NCI-H2081 treated with DMSO at 0.1 percent for 48 hours (cell line): ENCODE measurements around the gene MRPL48.
"Not testable (repeated sequence)": the region's sequence is repeated elsewhere in the genome, so short reads cannot be mapped to it uniquely, and the experiment has no call there.

ENCODE experiments used
- DNase-seq: peaks from one replicate; lab custom pipeline; 2025; lab: John Stamatoyannopoulos, UW

The MRPL48 gene

GRCh38 chr11:73839123-73839457 lies 51.4 kb downstream of the MRPL48 start:
- no peak for DNase-seq

GRCh38 chr11:73851046-73851764 lies 63.5 kb downstream of the MRPL48 start:
- DNase-seq, result no peak

GRCh38 chr11:73852049-73852448 lies 64.4 kb downstream of the MRPL48 start:
- no peak for DNase-seq

- DNase-seq, result no peak
Observed at GRCh38 chr11:73854680-73855079, 67.0 kb downstream of the MRPL48 start.

DNA sequence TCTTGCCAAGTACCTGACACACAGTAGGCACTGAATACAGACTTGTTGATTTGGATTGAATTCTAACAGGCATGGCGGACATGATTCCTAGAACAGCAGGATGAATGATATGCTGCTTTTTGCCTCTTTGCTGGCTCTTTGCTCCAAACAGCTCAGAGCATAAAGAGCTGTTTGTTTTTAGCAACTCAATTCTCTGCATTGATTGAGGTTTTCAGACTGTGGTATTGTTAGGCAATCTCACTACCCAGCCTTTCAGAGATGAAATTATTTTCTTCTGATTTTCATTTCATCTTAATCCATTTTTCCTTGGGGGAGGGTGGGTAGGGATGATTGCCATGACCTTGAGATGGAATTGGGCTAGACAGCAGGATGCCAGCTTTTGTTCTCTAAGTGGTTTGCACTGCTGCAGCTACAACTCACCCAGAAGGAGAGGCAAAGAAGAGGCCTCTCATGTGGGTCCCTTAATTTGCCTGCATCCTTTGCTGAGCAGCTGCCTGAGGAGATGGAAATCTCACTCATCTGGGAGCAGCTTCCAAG lies 68.4 kb downstream of the MRPL48 start:
- no peak for DNase-seq

- DNase-seq, result no peak
Observed at GRCh38 chr11:73859671-73860070, 72.0 kb downstream of the MRPL48 start.

DNA sequence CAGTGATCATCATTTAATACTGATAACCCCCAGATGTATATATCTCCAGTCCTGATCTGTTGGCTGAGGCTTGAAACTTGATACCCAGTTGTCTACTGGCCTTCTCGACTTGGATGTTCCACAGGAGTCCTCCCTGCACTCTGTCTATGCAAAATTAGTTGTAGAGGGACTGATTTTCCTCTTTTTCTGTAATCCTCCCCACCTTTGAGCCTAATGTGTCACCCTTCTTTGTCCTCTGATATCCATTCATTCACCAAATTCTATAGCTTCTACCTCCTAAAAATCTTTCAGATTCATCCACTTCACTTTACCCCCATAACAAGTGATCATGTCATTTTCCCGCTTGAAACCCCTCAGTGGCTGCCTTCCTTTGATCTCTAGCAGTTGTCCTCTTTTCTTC lies 72.5 kb downstream of the MRPL48 start:
- DNase-seq, result no peak

DNA sequence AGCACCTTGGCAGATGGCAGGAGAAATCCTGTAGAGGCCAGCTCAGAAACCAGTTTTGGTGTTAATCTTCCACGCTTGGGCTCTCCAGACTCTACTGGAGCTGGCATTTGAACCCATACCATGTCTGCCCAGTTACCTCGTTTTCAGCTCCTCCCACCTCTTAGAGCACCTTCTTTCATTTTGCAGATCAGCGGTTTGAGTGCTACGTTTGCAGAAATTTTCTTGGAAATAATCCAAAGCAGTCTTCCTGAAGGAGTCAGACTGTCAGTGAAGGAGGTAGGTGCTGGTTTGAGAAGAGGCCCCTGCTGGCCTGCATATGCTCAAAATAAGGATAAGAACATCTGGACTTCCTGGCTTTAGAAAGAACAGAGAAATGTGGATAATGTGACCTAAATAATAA lies 75.3 kb downstream of the MRPL48 start:
- no peak for DNase-seq

DNA sequence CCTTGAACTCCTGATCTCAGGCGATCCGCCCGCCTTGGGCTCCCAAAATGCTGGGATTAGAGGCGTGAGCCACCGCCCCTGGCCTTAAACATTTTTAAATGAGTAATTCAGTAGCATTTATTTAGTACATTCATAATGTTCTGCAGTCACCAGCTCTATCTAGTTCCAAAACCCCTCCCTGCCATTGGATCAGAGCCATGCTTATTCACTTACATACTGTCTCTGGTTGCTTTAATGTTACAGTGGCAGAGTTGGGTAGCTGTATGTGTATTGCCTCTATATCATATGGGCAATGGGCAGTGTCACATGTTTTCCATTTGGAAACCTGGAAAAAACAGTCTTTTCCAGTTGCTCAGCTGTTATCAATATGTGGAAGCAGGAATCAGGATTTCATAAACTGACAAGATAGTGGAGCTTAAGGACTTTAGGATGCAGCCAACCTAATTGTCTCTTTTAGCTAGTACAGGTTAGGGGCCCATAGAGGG lies 78.5 kb downstream of the MRPL48 start:
- DNase-seq, result no peak

GRCh38 chr11:73866586-73866996 lies 78.9 kb downstream of the MRPL48 start:
- DNase-seq, result no peak

- no peak for DNase-seq
Observed at GRCh38 chr11:73869332-73869949, 81.8 kb downstream of the MRPL48 start.

DNA sequence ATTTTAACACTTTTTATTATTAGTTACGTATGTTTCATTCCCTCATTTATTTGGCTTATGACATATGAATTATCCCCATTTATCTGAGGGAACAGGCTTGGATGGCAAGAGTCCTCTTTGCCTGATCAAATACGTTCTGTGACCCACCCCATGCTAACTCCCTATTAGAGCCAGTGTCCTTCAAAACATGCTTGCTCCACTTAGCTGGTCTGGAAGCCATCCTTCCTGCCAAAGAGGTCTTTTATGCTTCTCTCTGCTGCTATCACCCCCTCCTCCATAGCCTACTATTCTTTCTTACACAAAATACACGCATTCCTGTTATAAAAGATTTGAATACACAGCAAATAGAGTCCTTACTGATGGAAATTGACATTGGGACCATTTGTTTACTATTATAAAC lies 82.6 kb downstream of the MRPL48 start:
- no peak for DNase-seq

DNA sequence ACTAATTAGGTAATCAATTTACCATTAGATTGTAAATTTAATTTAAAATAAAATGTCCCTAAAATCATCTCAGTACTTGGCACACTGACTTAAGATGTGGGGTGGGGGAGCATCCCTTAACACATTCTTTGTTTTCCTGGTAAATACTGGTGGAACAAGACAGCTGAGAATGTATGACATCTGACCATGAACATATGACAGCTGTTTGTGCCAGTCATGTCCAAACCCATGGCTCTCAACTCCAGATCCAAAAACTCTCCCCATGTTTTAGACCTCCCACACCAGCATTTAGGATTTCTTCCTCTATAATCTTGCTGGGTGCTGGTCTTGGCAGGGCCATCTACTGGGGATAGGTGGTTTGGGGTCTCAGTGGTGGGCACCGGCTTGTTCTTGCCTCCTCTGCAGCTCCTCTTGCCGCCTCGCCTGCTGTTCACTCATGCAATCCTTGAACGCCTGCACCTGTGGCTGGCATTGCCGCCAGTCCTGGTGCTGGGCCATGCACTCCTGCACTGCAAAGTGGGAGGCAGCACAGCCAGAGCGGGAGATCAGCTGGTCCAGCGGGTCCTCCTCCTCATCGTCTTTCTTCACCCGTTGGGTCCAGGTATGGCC lies 85.2 kb downstream of the MRPL48 start:
- DNase-seq, result no peak

DNA sequence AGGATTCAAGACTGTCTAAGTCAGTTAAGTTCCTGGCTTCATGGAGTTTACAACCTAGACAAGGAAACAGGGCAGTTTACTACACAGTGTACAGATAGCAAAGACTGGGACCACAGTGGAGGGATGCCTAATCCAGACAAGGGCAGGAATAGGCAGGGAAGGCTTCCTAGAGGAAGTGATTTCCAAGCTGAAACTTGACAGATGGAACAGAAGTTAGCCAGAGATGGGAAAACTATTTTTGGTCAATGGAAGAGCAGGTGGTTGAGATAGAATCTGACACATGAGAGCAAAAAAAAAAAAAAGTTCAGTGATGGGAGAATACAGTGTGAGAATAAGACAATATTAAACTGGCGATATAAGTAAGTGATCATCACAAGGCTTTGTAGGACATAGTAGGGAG lies 87.7 kb downstream of the MRPL48 start:
- no peak for DNase-seq

DNA sequence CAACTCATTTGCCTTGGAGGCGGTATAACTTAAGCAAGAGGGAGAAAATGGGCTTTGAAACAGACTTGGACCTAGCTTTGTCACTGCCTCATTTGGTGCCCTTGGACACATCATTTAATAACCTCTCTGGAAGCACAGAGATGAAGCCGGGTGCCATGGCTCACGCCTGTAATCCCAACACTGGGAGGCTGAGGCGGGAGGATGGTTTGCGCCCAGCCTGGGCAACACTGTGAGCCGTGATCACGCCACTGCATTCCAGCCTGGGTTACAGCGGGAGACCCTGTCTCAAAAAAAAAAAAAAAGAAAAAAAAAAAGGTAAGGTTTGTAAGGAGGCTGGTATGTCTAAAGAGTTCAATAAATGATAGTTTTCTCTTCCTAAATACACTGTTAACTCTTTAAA lies 88.2 kb downstream of the MRPL48 start:
- DNase-seq, result no peak

DNA sequence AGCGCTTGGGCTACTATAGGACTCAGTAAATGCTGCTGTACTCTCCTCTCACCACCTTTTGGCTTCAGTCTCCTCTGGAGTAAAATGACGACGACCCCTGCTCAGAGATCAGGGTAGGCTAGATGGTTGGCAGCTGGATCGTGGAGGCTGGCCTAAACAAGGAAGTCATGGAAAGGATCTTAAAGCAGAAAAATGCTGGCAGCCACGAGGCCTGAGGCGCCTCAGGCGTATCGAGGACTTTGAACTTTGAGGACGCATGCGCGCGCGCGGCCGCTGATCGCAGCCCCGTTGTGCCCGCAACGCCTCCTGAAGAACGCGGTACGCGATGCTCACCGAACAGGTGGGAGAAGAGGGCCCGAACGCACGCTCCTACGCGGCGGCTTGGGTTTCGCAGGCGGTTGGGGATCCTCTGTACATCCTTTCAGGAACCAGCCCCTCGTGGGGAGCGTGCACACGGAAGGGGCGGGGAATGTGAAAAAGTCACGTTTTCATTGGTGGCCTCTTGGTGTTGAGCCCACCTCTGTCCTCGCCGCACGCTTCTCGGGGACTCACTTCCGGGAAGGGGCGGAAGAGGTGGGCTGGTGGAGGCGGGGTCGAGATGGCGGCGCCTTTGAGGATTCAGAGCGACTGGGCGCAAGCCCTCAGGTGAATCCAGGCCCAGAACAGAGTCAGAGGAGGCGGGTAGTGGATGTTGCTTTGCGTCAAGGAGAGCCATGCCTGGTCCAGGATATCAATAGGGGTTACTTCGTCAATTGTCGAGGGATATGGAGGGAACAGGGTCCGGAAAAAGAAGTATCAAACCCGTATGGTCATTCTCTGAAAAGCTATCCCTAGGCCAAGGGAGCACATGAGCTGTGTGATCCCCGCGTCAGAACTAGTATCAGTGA lies 89.0 kb downstream of the MRPL48 start, which contains the start of the genes COA4 and PAAF1:
Gene COA4 (minus strand): TSS at position 423 of the 887 bp plus-strand sequence. CDS start 3,468 bp downstream, outside the sequence.
Gene PAAF1 (plus strand): TSS at position 576 of the 887 bp plus-strand sequence. CDS start 23 bp downstream, at position 599.
- DNase-seq, result peak; percentile 88

GRCh38 chr11:73878771-73879170 lies 91.1 kb downstream of the MRPL48 start:
- DNase-seq, result no peak

GRCh38 chr11:73880449-73880848 lies 92.8 kb downstream of the MRPL48 start:
- DNase-seq, result not testable (repeated sequence)

- DNase-seq, result no peak
Observed at GRCh38 chr11:73883856-73884255, 96.2 kb downstream of the MRPL48 start.

GRCh38 chr11:73888244-73888643 lies 100.6 kb downstream of the MRPL48 start:
- DNase-seq, result no peak

GRCh38 chr11:73889019-73889418 lies 101.3 kb downstream of the MRPL48 start:
- DNase-seq, result no peak

- no peak for DNase-seq
Observed at GRCh38 chr11:73889536-73889935, 101.9 kb downstream of the MRPL48 start.
